ENCODE results near the gene LHFPL3. TPM values are rescaled to one million over a fixed set of nuclear protein-coding genes. Genes with fewer than 3 reads are reported as not detected.
A peak's percentile ranks its signal among the peaks of the same experiment; 100 is the strongest.

The LHFPL3 gene
- total RNA-seq, 1 donor from 2014 or later = not detected

GRCh38 chr7:104848138-104848990 lies 520.0 kb downstream of the LHFPL3 start:
- no peak for ATAC-seq

- no peak for ATAC-seq
These were observed 522.0 kb downstream of the LHFPL3 start for GRCh38 chr7:104850374-104850773.

DNA sequence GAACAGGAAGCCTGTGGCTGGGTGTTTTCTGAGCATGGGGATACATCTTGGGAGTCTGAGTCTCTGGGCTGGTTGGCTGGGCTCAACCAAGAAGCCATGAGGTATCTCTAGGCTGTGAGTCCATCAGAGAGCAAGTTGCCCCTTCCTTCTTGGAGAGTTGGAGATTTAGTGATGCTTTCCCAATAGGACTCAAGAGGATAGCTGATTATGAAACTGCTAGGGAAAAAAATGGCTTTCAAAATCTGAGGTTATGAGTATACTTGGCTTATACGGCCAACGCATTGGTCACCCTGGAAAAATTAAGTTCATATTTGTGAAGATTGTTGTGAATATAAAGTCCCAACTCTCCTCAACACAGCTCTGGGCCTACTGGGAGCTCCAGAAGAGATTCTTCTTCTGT lies 522.9 kb downstream of the LHFPL3 start:
- ATAC-seq = no peak

DNA sequence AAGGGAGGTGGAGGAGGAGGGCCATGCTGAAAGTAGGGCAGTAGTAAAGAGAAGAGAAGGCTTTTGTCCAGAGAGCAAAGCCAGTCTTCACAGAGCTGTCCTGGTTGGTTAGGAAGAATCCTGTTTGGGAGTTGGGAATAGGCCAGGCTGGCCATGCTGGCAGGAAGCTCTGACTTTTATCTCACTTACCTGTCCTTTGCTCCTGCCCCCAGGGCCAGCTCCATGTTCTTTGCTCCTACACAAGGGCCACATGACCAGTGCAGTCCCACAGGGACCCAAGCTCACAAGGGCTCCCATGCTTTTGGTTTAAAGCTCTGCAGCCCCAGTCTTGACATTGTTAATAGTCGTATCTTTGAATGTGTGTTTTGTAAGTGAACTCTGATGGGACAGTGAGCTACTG lies 524.0 kb downstream of the LHFPL3 start:
- ATAC-seq = no peak

DNA sequence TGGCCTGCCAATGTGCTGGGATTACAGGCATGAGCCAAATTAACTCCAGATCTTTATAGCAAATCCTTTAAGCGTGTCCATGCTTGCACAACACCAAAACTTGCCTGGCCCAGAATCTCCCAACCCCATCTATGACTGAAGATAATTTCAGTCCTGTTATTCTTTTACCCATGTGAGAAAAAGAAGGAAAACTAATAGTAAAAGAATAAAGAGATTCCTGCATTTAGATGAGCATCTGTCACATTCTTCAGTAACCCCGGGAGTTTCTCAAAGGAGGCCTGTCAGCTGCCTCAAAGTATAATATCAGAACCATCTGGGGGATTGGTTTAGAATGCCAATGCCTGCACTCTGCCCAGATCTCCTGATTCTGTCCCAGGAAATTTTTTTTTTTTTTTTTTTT lies 527.5 kb downstream of the LHFPL3 start:
- ATAC-seq = peak; percentile 49

DNA sequence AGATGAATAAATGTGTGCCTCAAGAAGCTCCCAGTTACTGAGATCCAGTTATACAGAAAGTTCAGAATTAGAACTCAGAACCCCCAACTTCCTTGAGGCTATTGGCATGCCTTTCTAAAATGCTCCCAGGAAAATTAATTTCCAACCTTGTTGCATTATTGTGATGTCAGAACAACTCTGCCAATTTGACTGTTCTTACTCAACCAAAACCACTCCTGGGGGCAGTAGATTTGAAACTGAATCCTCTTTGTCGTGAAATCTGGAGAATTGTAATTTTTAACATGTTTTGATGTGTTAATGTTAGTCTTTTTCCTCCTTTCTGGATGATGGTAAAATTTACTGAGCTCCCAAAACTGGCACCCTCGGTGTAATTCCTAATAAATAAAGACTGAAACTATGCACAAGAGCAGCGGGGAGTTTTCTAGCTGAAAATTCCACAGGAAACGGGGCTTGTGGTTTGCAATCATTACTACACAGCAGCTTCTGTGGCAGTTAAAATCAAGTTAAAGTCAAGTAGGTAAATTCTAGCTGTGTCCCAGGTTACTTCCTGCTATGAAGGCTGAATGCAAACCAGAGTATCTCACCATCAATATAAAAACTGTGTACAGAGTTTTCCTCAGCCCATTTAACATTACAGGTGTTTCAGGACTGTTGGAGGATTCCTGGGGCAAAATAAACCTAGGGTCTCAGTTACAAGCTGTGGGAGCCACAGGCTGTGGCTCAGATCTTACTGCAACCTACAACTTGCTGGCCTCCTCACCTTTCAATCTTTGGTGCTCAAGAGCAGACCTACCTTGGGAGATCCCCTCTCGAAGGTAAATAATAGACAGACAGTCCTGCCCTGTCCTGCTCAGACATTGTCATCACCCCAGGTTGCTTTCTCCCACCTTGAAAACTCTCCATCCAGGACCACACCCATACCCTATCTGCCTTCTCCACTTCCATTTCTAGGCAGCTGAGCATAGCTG lies 529.3 kb downstream of the LHFPL3 start:
- ATAC-seq = no peak

DNA sequence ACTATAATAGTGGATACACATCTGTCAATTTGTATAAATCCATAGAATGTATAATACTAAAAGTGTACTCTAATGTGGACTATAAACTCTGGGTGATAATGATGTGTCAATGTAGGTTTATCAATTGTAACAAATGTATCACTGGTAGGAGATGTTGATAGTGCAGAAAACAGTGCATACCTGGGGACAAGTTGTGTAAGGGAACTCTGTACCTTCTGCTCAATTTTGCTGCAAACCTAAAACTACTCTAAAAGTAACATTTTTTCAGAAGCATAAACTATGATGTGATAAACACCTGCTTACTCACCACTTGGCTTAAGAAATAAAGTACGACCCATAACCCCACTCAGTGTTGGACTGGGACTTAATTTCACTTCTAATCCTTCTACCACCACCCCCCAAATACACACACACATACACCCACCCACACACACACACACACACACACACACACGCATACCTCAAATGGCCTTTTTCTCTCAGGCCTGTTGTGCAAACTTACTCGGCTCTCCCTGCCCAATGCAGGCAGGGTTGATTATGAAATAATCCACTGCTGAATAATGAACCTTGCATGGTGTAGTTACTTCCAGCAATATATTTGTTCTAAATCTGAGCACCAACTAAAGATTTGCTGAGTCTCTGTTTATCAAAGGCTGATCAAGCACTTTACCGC lies 531.5 kb downstream of the LHFPL3 start:
- no peak for ATAC-seq

DNA sequence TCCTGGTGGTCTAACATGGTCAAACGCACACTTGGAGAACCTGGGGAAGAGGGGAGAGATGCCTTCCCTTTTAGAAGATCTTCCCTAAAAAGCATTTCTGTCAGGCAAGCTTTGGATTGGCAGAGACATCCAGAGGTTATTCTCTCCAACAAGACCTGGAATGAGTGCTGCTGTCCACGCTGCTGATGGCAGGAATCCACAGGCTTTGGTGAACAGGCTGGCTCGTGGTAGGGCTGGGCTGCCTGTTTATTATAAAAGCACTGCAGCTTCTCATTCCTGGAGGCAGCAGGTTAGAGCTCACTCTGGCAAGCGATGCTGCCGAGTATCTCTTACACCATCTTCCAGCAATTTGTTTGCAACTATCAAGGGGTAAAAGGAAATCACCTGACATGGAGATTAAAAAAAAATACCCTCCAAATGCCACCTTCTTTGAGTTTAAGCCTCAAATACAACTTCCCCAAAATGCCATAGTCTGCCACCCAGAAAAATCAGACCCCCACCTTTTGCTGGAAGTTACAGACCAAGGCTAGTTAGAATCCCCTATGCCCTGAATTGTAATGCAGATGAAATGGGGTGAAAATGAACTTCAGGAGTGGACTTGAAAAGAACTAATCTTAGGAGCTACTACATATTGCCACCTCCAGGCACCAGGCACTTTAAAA lies 533.5 kb downstream of the LHFPL3 start:
- ATAC-seq = no peak

DNA sequence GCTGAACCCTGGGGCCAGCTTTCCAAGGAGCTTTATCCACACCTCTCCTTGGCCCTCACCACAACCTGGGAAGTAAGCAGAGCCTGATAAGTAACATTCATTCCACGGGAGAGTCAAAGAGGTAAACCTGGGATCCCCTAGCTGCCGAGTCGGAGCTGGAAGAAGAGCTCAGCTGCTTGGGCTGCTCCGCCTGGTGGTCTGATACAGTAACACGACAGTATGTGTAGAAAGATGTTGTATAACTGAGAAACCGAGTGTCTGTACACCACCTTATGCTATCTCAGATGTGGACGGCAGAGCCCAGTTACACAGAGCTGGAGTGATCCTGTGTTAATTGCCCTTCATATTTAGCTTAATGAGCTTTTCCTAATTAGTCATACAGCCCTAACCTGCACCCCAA lies 534.3 kb downstream of the LHFPL3 start:
- no peak for ATAC-seq

DNA sequence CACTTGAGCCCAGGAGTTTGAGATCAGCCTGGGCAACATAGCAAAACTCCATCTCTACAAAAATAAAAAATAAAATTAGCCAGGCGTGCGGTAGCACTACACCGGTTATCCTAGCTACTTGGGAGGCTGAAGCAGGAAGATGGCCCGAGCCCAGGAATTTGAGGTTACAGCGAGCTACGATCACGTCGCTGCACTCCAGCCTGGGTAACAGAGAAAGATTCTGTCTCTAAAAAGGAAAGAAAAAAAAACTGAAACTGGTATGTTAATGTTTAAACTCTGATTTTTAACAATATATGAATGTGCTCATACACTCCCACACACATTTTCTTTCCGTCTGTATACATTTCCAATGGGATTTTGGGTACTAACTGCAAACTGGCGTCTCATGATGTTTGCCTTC lies 545.0 kb downstream of the LHFPL3 start:
- ATAC-seq = no peak

GRCh38 chr7:104878577-104878976 lies 550.2 kb downstream of the LHFPL3 start:
- no peak for ATAC-seq

DNA sequence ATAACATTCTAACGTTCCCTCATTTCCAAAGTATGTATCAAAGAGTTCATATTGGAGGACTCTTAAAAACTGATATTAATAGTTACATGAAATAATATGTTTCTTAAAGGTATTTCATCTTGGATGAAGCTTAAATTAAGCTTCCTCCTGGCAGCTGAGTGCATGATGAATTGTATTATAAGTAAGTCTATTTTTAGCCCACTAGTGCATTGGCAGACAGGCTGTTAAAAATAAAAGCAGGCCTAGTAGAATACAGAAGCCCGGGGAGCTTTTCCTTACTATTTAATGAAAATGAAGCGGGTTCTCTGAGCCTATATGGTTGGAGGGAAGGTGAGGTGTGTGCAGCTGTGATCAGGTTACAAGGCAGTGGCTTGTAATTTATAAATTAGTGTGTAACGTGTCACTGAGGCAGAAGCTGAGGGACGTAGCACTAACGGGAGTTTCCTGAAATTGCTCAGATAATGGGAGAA lies 554.9 kb downstream of the LHFPL3 start:
- ATAC-seq = no peak

- peak; percentile 97 for ATAC-seq
These were observed 555.5 kb downstream of the LHFPL3 start for GRCh38 chr7:104883718-104884452.

DNA sequence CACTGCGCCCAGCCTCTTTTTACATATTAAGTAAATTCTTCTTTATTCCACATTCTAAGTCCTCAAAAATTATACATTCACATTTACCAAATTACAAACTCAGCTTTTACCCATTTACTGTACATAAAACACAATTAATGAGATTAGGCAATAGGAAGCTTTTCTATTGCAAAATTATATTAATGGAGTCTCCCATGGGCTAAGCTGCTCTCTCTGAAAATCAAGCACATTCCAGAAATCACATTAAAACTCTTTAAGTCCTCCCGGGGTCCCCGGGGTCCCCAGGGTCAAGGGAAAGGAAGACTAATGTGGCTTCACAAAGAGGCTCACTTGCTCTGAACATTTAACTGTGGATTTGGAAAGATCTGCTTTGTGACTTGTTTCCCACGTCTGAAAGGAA lies 558.2 kb downstream of the LHFPL3 start:
- no peak for ATAC-seq

DNA sequence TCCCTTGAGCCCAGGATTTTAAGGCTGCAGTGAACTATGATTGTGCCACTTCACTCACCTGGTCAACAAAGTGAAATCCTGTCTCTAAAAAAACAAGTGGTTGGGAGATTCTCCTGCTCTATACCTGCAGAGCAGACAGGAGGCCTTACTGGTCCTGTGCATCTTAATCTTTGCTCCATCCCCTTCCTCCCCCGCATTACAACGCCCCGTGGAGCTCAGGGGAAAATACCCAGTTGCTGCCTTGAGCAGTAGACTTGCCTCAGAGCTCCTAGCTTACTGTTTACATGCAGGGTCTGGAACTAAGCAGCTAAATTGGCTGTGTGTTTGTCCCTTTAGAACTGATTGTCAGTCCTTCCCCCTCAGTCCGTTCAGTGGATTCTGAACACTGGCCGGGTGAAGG lies 561.8 kb downstream of the LHFPL3 start:
- no peak for ATAC-seq

- no peak for ATAC-seq
These were observed 563.5 kb downstream of the LHFPL3 start for GRCh38 chr7:104891949-104892348.

DNA sequence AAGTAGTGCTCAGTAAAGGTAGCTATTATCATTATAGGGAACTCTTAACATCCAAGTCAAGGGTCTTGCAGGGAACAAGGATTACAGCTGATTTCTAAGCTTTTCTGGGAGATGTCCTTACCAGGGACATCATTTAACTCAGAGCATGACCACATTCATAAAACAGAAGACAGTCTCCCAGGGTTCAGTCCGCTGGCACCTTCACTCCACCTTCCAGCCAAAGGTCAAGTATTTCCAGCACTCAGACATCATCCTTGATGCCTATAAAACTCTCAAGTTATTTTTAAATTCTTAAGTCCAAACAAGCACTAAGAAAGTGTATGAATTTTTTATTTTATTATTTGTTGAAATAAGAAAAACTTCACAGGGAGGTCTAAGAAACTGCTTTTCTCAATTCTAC lies 565.9 kb downstream of the LHFPL3 start:
- no peak for ATAC-seq

DNA sequence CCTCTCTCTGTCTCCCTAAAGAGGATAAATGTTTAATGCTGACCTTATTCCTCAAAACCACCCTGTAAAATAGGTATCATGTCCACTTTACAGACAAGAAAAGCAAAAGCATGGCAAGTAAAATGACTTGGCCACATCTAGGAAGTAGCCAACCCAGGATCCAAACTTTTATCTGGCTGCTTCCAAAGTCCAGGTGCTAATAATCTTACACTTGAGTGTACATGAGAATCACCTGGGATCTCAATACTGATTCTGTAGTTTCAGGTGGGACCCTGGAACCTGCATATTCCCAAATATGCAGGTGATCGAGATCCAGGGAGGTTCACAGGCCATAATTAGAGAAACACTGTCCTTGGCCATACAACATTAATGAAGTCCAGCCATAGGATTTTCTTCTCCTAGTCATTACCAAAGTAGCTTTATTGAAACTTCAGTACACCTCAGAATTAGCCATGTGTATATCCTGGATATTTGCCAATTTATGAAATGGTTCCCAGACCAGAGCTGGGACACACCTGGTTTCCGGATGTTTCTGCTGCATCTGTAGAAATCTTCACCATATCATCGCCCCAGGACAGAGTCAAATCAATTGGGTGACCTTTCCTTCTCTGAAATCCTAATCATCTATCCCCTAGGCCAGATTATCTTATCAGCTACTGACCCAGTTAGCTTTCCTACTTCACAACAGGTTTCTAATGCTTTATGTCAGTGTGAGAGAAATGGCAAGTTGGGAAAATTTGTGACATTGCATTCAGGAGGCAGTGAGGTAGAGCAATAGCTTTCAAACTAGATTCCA lies 566.5 kb downstream of the LHFPL3 start:
- no peak for ATAC-seq

DNA sequence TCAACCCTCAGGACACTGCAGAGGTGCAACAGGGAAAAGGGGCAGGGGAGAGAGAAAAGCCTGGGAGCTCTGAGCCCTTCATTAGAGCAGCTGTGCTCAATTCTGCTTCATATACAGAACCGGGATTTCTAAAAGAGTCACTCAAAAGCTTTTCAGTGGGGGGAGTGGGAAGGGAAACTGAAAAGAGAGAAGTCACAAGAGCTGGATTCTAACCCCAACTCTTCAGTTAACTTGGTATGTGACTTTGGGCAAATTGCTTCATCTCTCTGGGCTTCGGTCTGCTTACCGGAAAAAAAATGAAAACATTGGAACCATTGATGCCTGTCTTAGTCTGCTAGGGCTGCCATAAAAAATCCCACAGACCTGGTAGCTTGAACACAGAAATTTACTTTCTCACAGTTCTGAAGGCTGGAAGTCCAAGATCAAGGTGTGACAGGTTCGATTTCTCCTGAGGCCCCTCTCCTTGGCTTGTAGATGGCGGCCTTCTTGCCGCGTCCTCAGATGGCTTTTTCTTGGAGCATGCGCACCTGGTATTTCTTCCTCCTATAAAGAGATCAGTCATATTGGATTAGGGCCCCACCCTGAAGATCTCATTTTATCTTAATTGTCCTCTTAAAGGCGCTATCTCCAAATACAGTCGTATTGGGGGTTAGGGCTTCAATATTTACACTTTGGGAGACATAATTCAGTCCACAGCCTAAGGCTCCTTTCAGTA lies 567.3 kb downstream of the LHFPL3 start:
- ATAC-seq = no peak

DNA sequence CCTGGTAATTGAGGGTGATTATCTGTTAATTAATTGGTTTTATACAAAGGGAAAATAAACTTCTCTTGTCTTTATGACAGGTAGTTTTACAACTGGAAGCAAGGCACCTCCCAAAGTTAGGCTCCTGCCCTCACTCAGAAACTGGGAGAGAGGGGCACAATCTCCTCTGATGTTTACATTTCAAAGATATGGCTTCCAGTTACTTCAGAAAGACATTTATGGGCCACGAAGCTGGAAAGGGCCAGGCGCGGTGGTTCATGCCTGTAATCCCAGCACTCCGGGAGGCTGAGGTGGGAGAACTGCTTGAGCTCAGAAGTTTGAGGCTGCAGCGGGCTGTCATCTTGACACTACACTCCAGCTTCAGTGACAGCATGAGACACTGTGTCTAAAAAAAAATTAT lies 570.0 kb downstream of the LHFPL3 start:
- no peak for ATAC-seq
